ENCODE measurements around the gene MCF2L.

MCF2L gene

DNA sequence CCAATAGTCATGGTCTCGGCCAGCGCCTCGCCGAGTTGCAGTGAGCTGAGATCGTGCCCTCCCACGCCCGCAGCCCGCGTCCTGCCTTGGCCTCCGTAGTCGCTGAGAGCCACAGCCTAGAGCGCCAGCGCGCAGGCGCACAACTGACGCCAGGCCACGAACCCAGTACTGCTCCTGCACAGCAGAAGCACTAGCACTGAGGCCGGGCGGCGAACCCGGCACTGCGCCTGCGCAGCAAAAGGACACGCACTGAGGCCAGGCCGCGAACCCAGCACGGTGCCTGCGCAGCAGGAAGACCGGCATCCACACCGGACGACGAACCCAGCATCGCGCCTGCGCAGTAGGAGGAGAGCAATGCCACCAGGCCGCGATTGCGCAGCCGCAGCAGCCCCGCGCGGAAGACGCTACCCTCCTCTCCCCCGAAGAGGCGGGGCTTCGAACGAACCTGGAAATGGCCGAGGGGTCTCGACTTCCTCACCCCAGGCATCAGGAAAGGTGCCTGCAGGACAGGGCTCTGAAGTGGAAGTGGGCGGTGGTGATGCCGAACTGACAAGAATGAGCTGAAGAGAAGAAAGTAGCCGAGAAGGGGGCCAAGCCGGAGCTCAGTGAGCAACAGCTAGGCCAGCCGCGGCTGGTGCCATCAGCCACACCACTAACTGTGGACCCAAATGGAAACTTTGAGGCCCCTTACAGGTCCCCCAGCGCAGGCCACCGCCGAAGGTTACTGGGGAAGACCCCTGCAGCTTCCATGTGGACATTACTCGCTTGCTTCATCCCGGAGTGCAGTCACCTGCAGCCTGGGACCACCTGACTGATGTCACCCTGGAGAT is 161.1 kb downstream of the MCF2L start:
- no peak for TF ChIP-seq CTCF (conservative IDR thresholded peaks at IDR 0.05; ENCODE audit: low read length)
- no peak for DNase-seq (ENCODE audit: low read depth)

GRCh38 chr13:113135281-113135760 is 166.3 kb downstream of the MCF2L start:
- TF ChIP-seq CTCF (conservative IDR thresholded peaks at IDR 0.05; ENCODE audit: low read length), result no peak
- no peak overlapping the region for H3K4me3 ChIP-seq (ENCODE audit: low read length)
- no peak for DNase-seq (ENCODE audit: low read depth)

More for the DNA sequence above, 161.1 kb downstream of the MCF2L start:
- H3K4me3 ChIP-seq (ENCODE audit: low read length), result no peak overlapping the region

DNA sequence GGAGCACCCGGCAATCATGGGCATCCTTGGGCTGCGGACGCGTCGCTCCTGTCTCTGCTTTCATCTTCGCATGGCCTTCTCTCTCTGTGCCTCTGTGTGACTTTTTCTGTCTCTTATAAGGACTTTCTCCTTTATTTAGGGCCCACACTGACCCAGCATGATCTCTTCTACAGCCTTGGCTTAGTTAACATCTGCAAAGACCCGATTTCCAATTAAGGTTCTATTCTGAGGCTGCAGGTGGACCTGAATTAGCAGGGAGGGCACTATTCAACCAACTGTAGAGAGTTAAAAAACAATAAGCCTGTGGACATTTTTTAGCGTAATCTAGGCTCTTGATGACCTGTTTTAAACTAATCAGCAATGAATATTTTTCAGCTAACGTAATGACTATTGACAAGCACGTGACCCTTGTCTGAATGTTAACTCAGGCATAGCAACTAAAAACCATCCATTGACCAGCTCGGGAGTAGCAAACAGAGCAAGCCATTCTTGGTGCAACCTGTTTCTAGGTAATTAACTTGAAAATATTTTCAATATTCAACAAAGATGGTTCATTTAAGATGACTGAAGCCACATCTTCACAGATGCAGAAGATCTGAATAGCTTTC is 168.8 kb downstream of the MCF2L start:
- TF ChIP-seq CTCF (conservative IDR thresholded peaks at IDR 0.05; ENCODE audit: low read length), result no peak
- no peak overlapping the region for H3K4me3 ChIP-seq (ENCODE audit: low read length)
- DNase-seq (ENCODE audit: low read depth), result no peak

GRCh38 chr13:113138792-113139551 is 170.0 kb downstream of the MCF2L start:
- no peak for DNase-seq (ENCODE audit: low read depth)
- no peak overlapping the region for H3K4me3 ChIP-seq (ENCODE audit: low read length)
- TF ChIP-seq CTCF (conservative IDR thresholded peaks at IDR 0.05; ENCODE audit: low read length), result no peak

DNA sequence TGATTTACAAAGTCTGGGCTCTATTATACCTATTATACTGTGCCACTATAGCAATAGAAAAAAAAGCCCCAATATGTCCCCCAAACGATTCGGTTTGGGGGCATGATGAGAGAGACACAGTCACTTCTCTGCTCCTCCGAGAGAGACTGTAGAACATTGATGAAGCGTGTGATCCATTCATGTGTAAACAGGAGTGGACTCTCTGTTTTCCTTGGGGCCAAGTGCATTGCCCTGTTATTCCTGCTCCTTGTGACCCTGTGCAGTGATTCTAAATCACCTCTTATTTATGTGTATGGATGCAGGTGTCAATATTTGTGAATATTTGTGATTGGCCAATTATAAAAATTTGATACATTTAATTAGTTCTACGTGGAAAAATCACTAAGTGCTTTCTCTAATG is 170.6 kb downstream of the MCF2L start:
- no peak overlapping the region for H3K4me3 ChIP-seq (ENCODE audit: low read length)
- TF ChIP-seq CTCF (conservative IDR thresholded peaks at IDR 0.05; ENCODE audit: low read length), result no peak
- no peak for DNase-seq (ENCODE audit: low read depth)

- TF ChIP-seq CTCF (conservative IDR thresholded peaks at IDR 0.05; ENCODE audit: low read length), result no peak
- DNase-seq (ENCODE audit: low read depth), result no peak
- no peak overlapping the region for H3K4me3 ChIP-seq (ENCODE audit: low read length)
Measured at GRCh38 chr13:113140677-113141600, 171.9 kb downstream of the MCF2L start.

Measured in AG10803 (cell line).